Neural crest cell (in vitro differentiated cells): ENCODE results near the gene CARMIL3. TPM values are rescaled to one million over a fixed set of nuclear protein-coding genes. Genes with fewer than 3 reads are reported as not detected.
A peak's percentile ranks its signal among the peaks of the same experiment; 100 is the strongest.

ENCODE experiments used
- DNase-seq: peaks from one replicate; pipeline ENCODE4 v3.0.0; 2021; ENCODE audit warnings: low read depth, mixed read lengths, low spot score
- H3K27ac Mint-ChIP-seq: one replicate; pipeline ENCODE4 v1.8.0; 2021; ENCODE audit warnings: mild to moderate bottlenecking, mixed read lengths; ENCODE audit not compliant: unreplicated experiment
- H3K27me3 Mint-ChIP-seq: 2 replicates; pipeline ENCODE4 v1.8.0; 2021; ENCODE audit warnings: low read depth, mild to moderate bottlenecking, mixed read lengths
- H3K36me3 Mint-ChIP-seq: 2 replicates; pipeline ENCODE4 v1.8.0; 2021; ENCODE audit warnings: low read depth, mild to moderate bottlenecking, mixed read lengths
- H3K4me1 Mint-ChIP-seq: 2 replicates; pipeline ENCODE4 v1.8.0; 2021; ENCODE audit warnings: mixed read lengths
- H3K4me3 Mint-ChIP-seq: one replicate; pipeline ENCODE4 v1.8.0; 2021; ENCODE audit warnings: mild to moderate bottlenecking, mixed read lengths
- H3K9me3 Mint-ChIP-seq: 2 replicates; pipeline ENCODE4 v1.8.0; 2021; ENCODE audit warnings: mixed read lengths
- total RNA-seq: library from RNA; stranded (reverse); gene quantifications from 2 replicates; pipeline ENCODE4 v1.2.1, GENCODE V29; 2021
- TF ChIP-seq, protein P1 (sequence below): fragments of 200-600 bp; sonication (generic); conservative IDR thresholded peaks from 2 replicates; pipeline ENCODE4 v1.5.0; 2021; ENCODE audit warnings: antibody characterized with exemption, mild to moderate bottlenecking

The CARMIL3 gene
- total RNA-seq, 1 donor from 2014 or later = 9.4 TPM

DNA sequence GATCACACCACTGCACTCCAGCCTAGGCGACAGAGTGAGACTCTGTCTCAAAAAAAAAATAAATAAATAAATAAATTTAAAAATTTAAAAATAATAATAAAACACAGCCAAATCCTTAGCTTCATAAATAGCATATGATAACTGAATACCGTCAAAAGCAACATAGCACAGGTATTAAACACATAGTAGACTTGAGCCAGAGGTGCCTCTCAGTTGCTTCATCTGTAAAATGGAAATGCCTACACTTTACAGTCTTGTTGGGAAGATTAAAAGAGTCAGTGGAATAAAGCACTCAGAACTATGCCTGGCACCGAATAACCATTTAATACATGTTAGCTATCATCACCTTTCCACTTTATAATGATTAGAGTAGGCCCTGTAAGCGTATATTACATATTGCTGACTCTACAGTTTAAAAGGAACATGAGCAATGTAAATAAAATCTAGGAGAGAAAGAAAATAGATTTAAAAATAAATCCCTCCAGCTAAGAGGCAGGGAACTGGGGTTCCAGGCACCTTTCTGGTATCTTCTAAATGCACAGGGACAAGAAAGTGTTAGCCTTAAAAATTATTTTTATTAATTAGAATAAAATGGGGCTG is 55.0 kb downstream of the CARMIL3 start:
- Mint-ChIP-seq H3K4me3 (no peak overlapping the region), H3K27me3 (no peaks in the 10 kb centered on the region), H3K27ac (no peak overlapping the region), H3K36me3 (peaks cover 5% of the 10 kb centered on the region), H3K4me1 (peaks cover 10% of the 10 kb centered on the region), H3K9me3 (no peaks in the 10 kb centered on the region)
- no peak for DNase-seq
- TF ChIP-seq, protein P1, sequence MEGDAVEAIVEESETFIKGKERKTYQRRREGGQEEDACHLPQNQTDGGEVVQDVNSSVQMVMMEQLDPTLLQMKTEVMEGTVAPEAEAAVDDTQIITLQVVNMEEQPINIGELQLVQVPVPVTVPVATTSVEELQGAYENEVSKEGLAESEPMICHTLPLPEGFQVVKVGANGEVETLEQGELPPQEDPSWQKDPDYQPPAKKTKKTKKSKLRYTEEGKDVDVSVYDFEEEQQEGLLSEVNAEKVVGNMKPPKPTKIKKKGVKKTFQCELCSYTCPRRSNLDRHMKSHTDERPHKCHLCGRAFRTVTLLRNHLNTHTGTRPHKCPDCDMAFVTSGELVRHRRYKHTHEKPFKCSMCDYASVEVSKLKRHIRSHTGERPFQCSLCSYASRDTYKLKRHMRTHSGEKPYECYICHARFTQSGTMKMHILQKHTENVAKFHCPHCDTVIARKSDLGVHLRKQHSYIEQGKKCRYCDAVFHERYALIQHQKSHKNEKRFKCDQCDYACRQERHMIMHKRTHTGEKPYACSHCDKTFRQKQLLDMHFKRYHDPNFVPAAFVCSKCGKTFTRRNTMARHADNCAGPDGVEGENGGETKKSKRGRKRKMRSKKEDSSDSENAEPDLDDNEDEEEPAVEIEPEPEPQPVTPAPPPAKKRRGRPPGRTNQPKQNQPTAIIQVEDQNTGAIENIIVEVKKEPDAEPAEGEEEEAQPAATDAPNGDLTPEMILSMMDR = no peak

DNA sequence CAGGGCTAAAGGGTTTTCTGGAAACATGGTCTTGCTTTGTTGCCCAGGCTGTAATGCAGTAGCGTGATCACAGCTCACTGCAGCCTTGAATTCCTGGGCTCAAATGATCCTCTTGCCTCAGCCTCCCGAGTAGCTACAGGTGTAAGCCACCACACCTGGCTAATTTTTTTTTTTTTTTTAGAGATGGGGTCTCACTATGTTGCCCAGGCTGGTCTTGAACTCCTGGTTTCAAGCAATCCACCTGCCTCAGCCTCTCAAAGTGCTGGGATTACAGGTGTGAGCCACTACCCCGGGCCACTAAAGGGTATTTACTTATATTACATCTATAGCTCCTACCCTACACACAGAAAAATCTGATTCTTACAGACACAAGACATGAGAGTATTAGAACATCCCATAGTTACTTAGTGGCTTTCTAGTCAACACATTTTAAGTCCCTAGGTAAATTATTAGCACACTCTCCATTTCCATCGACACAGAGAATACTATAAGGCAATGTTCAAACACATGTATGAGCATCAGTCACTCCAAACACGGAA is 56.6 kb downstream of the CARMIL3 start:
- TF ChIP-seq, protein P1 = no peak
- Mint-ChIP-seq H3K27me3 (no peaks in the 10 kb centered on the region), H3K9me3 (no peaks in the 10 kb centered on the region), H3K4me3 (peak overlapping the region; percentile 74), H3K4me1 (peaks cover 10% of the 10 kb centered on the region), H3K27ac (no peak overlapping the region), H3K36me3 (peaks cover 5% of the 10 kb centered on the region)
- DNase-seq = no peak

- Mint-ChIP-seq H3K36me3 (no peaks in the 10 kb centered on the region), H3K4me1 (peaks cover 21% of the 10 kb centered on the region), H3K27me3 (no peaks in the 10 kb centered on the region), H3K4me3 (no peak overlapping the region), H3K27ac (no peak overlapping the region), H3K9me3 (no peaks in the 10 kb centered on the region)
- DNase-seq = no peak
- TF ChIP-seq, protein P1 = no peak
These were observed 58.3 kb downstream of the CARMIL3 start for GRCh38 chr14:24110060-24110459.

- DNase-seq = no peak
- TF ChIP-seq, protein P1 = no peak
- Mint-ChIP-seq H3K4me1 (peaks cover 25% of the 10 kb centered on the region), H3K27ac (no peak overlapping the region), H3K27me3 (no peaks in the 10 kb centered on the region), H3K36me3 (no peaks in the 10 kb centered on the region), H3K9me3 (no peaks in the 10 kb centered on the region), H3K4me3 (peak overlapping the region; percentile 38)
These were observed 58.7 kb downstream of the CARMIL3 start for GRCh38 chr14:24110523-24110922.

GRCh38 chr14:24113379-24113800 is 61.6 kb downstream of the CARMIL3 start:
- Mint-ChIP-seq H3K27ac (peak overlapping the region; percentile 99), H3K36me3 (no peaks in the 10 kb centered on the region), H3K9me3 (no peaks in the 10 kb centered on the region), H3K4me3 (peak overlapping the region; percentile 99), H3K27me3 (no peaks in the 10 kb centered on the region), H3K4me1 (peaks cover 33% of the 10 kb centered on the region)
- TF ChIP-seq, protein P1 = no peak
- DNase-seq = no peak
